Melanocyte of skin (primary cell): ENCODE measurements around the gene UTS2R. TPM values are rescaled to one million over a fixed set of nuclear protein-coding genes. Genes with fewer than 3 reads are reported as not detected.

Experiments
- small RNA-seq, 2 donors: library from RNA; depleted of rRNA; stranded (forward); fragments of <200 nt; gene quantifications; one replicate each; pipeline ENCODE3, GENCODE V24; 2012
- total RNA-seq, 2 donors: library from RNA; depleted of rRNA; stranded (reverse); fragments of >200 nt; gene quantifications; 2 replicates each; pipeline ENCODE4 v1.2.3, GENCODE V29; 2012

Gene UTS2R
- total RNA-seq: not detected

DNA sequence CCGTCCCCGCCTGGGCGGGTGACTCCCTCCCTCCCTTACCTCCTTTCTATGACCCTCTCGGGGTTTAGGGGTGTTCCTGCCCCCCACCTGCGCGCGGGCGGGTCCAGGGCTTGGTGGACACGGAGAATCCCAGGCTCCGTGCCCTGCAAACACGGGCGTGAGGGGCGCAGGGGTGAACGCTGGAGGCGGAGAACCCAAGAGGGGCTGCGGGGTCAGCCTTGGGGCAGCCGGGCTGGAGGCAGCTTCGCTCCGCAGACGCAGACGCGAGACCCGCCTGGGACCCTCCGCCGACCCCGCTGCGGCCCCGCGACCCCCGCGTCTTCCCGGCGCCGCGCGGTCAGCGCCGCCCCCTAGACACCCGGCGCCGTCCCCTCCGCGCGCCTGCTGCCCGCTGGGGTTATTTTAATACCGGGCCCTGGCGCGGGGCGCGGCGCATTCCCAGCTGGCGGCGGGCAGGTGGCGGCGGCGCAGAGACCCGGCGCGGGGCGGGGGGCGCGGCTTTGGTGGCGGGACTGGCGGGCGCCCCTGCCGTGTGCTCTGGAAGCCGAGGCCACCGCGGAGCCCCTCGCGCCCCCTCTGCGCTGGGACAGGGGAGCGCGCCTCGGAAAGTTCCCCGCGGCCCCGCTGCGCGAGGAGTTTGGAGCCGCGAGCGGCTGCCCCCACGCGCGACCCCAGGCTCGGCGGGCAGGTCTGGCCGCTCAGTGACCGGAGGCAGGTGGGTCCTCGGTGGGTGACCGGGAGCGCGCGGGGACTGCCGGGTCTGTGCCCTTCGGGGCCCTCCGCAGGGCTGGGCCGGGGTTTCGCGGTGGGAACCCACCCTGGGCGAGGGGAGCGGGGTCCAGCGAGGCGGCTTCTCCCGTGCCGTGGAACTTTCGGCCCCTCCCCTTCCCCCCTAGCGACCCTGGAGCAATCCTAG lies at the start of gene UTS2R:
Gene UTS2R (plus strand): TSS at position 433 of the 916 bp plus-strand sequence. CDS start 2,560 bp downstream, outside the sequence.

GRCh38 chr17:82333279-82334171 lies 38.0 kb upstream of the UTS2R start, which contains the start of gene SECTM1:
Gene SECTM1, minus strand, starts transcription at chr17:82333766. Its CDS starts 6,526 bp downstream, at chr17:82327240.

DNA sequence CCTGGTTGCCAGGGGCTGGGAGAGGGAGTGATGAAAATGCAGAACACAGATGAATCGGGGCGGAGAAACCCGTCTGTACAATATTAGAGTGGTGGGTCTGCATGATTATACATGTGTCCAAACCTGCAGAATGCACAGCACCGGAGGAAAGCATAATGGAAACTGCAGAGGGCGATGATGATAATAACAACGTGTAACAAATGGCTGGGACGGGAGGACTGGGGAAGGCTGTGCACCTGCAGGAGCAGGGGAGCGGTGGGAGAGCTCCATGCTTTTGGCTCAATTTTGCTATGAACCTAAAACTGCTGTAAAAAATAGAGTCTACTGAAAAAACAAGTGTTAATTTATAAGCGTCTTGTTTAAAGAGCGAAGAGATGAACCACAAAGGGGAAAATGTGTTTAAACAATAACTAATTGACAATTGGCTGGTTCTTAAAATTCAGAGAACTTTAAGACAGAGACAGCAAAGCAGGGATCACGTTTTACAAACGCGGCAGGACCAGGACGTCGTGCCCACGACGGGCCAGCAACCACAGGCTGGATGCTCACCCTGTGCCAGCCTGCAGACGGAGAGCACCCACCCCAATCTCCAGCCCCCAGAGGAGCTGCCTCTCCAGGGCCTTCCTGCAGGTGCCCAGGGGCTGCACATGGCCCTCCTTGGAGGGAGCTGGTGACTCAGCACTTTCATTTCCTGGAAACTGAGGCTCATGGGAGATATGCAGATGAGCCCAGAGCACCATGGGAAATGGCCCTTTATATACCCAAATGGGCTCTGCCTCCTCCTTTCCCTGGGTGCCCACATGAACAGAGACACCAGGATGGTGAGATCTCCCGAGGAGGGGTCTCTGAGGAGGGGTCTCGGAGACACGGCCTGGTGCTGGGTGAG lies 12.9 kb upstream of the UTS2R start, which contains the start of gene TEX19:
Gene TEX19 (plus strand): TSS at position 783 of the 886 bp plus-strand sequence. CDS start 2,904 bp downstream, outside the sequence.

GRCh38 chr17:82418001-82418986 lies 46.7 kb downstream of the UTS2R start, which contains the start of the genes HEXD and OGFOD3:
Gene HEXD, plus strand, starts transcription at chr17:82418347. Its CDS starts 1,453 bp downstream, at chr17:82419800.
Gene OGFOD3, minus strand, starts transcription at chr17:82418586. Its CDS starts 101 bp downstream, at chr17:82418485.

Small RNA genes lying within 50 kb of the gene (small RNA-seq; reads per million reads assigned to genes)
- gene RF00019: 0 reads per million in 2 donors

Other genes starting within 250 kb of the UTS2R start
- 10 to 100 TPM in 1 of 2 donors, 1 to 10 TPM in 1; 9.3 to 17.3 TPM for gene CCDC57, start 158.9 kb upstream of the UTS2R start, total RNA-seq
- gene SLC16A3, start 142.7 kb upstream of the UTS2R start, total RNA-seq: 10 to 100 TPM; 15.1 to 45.6 TPM
- gene CSNK1D, start 98.1 kb upstream of the UTS2R start, total RNA-seq: 10 to 100 TPM; 51.6 to 64.9 TPM
- under 1 TPM; under 0.01 TPM for gene CD7, start 54.2 kb upstream of the UTS2R start, total RNA-seq
- 10 to 100 TPM; 15.8 to 70.6 TPM for gene SECTM1, start 38.0 kb upstream of the UTS2R start, total RNA-seq
- gene TEX19, start 12.5 kb upstream of the UTS2R start, total RNA-seq: under 1 TPM in 1 of 2 donors, not detected in 1; 0.33 TPM
- gene HEXD, start 46.6 kb downstream of the UTS2R start, total RNA-seq: 10 to 100 TPM; 16.2 to 19.0 TPM
- gene OGFOD3, start 46.8 kb downstream of the UTS2R start, total RNA-seq: 10 to 100 TPM; 21.6 to 25.1 TPM
- 10 to 100 TPM; 40.6 to 66.9 TPM for gene CYBC1, start 79.0 kb downstream of the UTS2R start, total RNA-seq
- 10 to 100 TPM; 25.3 to 35.4 TPM for gene NARF, start 87.0 kb downstream of the UTS2R start, total RNA-seq
- 10 to 100 TPM; 42.0 to 44.3 TPM for gene FOXK2, start 148.0 kb downstream of the UTS2R start, total RNA-seq